Fibroblast of lung (primary cell): ENCODE results near the gene MYO9A.
"Not testable (repeated sequence)": the region's sequence is repeated elsewhere in the genome, so short reads cannot be mapped to it uniquely, and the experiment has no call there.

ENCODE experiments used
- EZH2 ChIP-seq: IDR thresholded peaks from 2 replicates; pipeline ENCODE4 v1.5.1; 2012; ENCODE audit warnings: low read length, control low read depth, mild to moderate bottlenecking; ENCODE audit errors: missing control alignments
- TF ChIP-seq, protein P1 (sequence below), 2 donors: IDR thresholded peaks in 1 of 2; conservative IDR thresholded peaks in 1 of 2; 1 replicate in 1 of 2; 2 replicates in 1 of 2; pipeline ENCODE4 v1.5.1; 2011 to 2012; ENCODE audit warnings: low read length in 2 of 2, control low read depth in 1 of 2, inconsistent platforms in 1 of 2, low read depth in 1 of 2, mild to moderate bottlenecking in 1 of 2

DNA sequence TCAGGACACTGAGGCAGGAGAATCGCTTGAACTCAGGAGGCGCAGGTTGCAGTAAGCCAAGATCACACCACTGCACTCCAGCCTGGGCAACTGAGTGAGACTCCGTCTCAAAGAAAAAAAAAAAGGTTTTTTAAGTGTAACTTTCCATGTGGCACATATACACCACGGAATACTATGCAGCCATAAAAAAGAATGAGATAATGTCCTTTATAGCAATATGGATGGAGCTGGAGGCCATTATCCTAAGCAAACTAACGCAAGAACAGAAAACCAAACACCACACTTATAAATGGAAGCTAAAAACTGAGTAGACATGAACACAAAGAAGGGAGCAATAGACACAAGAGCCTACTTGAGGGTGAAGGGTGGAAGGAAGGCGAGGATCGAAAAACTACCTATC, 64.7 kb downstream of the MYO9A start:
- not testable (repeated sequence) for TF ChIP-seq EZH2
- TF ChIP-seq, protein P1, sequence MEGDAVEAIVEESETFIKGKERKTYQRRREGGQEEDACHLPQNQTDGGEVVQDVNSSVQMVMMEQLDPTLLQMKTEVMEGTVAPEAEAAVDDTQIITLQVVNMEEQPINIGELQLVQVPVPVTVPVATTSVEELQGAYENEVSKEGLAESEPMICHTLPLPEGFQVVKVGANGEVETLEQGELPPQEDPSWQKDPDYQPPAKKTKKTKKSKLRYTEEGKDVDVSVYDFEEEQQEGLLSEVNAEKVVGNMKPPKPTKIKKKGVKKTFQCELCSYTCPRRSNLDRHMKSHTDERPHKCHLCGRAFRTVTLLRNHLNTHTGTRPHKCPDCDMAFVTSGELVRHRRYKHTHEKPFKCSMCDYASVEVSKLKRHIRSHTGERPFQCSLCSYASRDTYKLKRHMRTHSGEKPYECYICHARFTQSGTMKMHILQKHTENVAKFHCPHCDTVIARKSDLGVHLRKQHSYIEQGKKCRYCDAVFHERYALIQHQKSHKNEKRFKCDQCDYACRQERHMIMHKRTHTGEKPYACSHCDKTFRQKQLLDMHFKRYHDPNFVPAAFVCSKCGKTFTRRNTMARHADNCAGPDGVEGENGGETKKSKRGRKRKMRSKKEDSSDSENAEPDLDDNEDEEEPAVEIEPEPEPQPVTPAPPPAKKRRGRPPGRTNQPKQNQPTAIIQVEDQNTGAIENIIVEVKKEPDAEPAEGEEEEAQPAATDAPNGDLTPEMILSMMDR (conservative IDR thresholded peaks at IDR 0.05 in 1 of 2, IDR thresholded peaks at IDR 0.05 in 1 of 2; ENCODE audit: low read depth in 1 of 2, low read length in 2 of 2) = not testable (repeated sequence)
